Stomach (tissue), 4 donors: ENCODE data around the gene PYGO1.

Source experiments
- POLR2A ChIP-seq, 4 donors: fragments of 450-650 bp; IDR thresholded peaks; one replicate each; pipeline ENCODE4 v1.6.1; 2016; ENCODE audit warnings: antibody characterized with exemption in 4 of 4, control low read depth in 2 of 4, mild to moderate bottlenecking in 1 of 4, moderate library complexity in 1 of 4
- POLR2AphosphoS5 ChIP-seq, 3 donors: sonication (generic); formaldehyde crosslinking; IDR thresholded peaks; one replicate each; pipeline ENCODE4 v1.6.1; 2016; ENCODE audit warnings: antibody characterized with exemption in 3 of 3

DNA sequence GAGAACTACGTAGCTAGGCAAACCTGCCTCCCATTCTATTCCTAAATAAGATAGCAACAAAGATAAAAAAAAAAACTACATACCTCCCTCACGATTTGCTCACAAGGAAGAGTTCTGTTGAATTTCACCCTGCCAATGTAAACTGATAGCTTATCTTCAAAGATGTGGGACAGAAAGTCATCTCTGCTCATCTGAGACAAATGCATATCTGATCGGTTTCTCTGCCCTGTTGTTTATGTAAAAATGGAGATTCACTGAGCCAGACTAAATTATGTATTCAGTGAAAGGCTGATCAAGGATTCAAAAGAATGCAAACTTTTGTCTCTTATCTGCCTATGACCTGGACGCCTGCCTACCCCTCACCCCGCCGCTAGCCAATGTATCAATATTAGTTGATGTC, 11.2 kb downstream of the PYGO1 start:
- no peak for TF ChIP-seq POLR2AphosphoS5 (IDR thresholded peaks at IDR 0.05)
- no peak for TF ChIP-seq POLR2A (IDR thresholded peaks at IDR 0.05)
